Measurements from ENCODE around the gene GPR89B. TPM values are rescaled to one million over a fixed set of nuclear protein-coding genes. Genes with fewer than 3 reads are reported as not detected.
"Not testable (repeated sequence)": the region's sequence is repeated elsewhere in the genome, so short reads cannot be mapped to it uniquely, and the experiment has no call there.

The GPR89B gene
- total and polyA plus RNA-seq, 12 donors, result 2.2 to 29.8 (median 12.9) TPM

GRCh38 chr1:147924813-147925212 is 3.4 kb upstream of the GPR89B start:
- intact Hi-C loops (cut with DNase I), result no loop called here

GRCh38 chr1:147927215-147927614 is 1.0 kb upstream of the GPR89B start:
- H3K36me3 ChIP-seq (replicated peaks in 1 of 2); H3K4me1 ChIP-seq (replicated peaks in 1 of 2); H3K9me3 ChIP-seq (replicated peaks in 1 of 3); intact Hi-C loops (cut with DNase I); DNase-seq; H3K4me3 ChIP-seq; H3K27me3 ChIP-seq; H3K27ac ChIP-seq: not testable (repeated sequence)
- WGBS, 4 donors, result 72 to 83% (median 81%) methylated on average over 3 to 4 of the region's 6 CpGs; no CpG with 5 or more reads in 1 of the 4 donors

More at GRCh38 chr1:147924813-147925212, 3.4 kb upstream of the GPR89B start:
- DNase-seq, result no peak
- Histone ChIP-seq H3K4me1 (replicated peaks in 1 of 2) (peaks cover 0 to 5% of the 10 kb centered on the region in 2 donors), H3K27ac (no peak overlapping the region), H3K27me3 (no peaks in the 10 kb centered on the region), H3K4me3 (no peak overlapping the region), H3K9me3 (replicated peaks in 1 of 3) (no peaks in the 10 kb centered on the region), H3K36me3 (replicated peaks in 1 of 2) (no peaks in the 10 kb centered on the region)
- TF ChIP-seq POLR2A (IDR thresholded peaks at IDR 0.05), result no peak
- TF ChIP-seq, protein P1, sequence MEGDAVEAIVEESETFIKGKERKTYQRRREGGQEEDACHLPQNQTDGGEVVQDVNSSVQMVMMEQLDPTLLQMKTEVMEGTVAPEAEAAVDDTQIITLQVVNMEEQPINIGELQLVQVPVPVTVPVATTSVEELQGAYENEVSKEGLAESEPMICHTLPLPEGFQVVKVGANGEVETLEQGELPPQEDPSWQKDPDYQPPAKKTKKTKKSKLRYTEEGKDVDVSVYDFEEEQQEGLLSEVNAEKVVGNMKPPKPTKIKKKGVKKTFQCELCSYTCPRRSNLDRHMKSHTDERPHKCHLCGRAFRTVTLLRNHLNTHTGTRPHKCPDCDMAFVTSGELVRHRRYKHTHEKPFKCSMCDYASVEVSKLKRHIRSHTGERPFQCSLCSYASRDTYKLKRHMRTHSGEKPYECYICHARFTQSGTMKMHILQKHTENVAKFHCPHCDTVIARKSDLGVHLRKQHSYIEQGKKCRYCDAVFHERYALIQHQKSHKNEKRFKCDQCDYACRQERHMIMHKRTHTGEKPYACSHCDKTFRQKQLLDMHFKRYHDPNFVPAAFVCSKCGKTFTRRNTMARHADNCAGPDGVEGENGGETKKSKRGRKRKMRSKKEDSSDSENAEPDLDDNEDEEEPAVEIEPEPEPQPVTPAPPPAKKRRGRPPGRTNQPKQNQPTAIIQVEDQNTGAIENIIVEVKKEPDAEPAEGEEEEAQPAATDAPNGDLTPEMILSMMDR (IDR thresholded peaks at IDR 0.05), result no peak
- WGBS, 4 donors, result 62 to 94% (median 80%) methylated on average over 1 of the region's 1 CpG

- H3K27me3 ChIP-seq; H3K4me3 ChIP-seq; H3K27ac ChIP-seq; intact Hi-C loops (cut with DNase I); H3K36me3 ChIP-seq (replicated peaks in 1 of 2); DNase-seq; H3K4me1 ChIP-seq (replicated peaks in 1 of 2); H3K9me3 ChIP-seq (replicated peaks in 1 of 3): not testable (repeated sequence)
- 95 to 100% (median 97%) methylated on average over 2 to 5 of the region's 10 CpGs; no CpG with 5 or more reads in 1 of the 4 donors for WGBS, 4 donors
Measured at GRCh38 chr1:147927689-147928088, 531 bp upstream of the GPR89B start.

- H3K4me3 ChIP-seq; intact Hi-C loops (cut with DNase I); H3K27me3 ChIP-seq; H3K9me3 ChIP-seq (replicated peaks in 1 of 3); H3K27ac ChIP-seq; H3K36me3 ChIP-seq (replicated peaks in 1 of 2); H3K4me1 ChIP-seq (replicated peaks in 1 of 2); DNase-seq: not testable (repeated sequence)
- 87 to 100% (median 93%) methylated on average over 2 of the region's 2 CpGs for WGBS, 4 donors
Measured at GRCh38 chr1:147931137-147931536, 2.9 kb downstream of the GPR89B start.

- 88 to 94% (median 91%) methylated on average over 3 of the region's 3 CpGs for WGBS, 4 donors
- DNase-seq; intact Hi-C loops (cut with DNase I): not testable (repeated sequence)
Measured at GRCh38 chr1:147935296-147935695, 7.1 kb downstream of the GPR89B start.

GRCh38 chr1:147940456-147940855 is 12.2 kb downstream of the GPR89B start:
- H3K4me1 ChIP-seq (replicated peaks in 1 of 2); H3K4me3 ChIP-seq; DNase-seq; H3K27me3 ChIP-seq; H3K27ac ChIP-seq; intact Hi-C loops (cut with DNase I); H3K36me3 ChIP-seq (replicated peaks in 1 of 2); H3K9me3 ChIP-seq (replicated peaks in 1 of 3): not testable (repeated sequence)
- WGBS, 4 donors, result 84 to 93% (median 85%) methylated on average over 2 of the region's 2 CpGs

More at GRCh38 chr1:147935296-147935695, 7.1 kb downstream of the GPR89B start:
- not testable (repeated sequence) for H3K27ac ChIP-seq; H3K4me1 ChIP-seq (replicated peaks in 1 of 2); H3K36me3 ChIP-seq (replicated peaks in 1 of 2); H3K4me3 ChIP-seq; H3K27me3 ChIP-seq; H3K9me3 ChIP-seq (replicated peaks in 1 of 3)

DNA sequence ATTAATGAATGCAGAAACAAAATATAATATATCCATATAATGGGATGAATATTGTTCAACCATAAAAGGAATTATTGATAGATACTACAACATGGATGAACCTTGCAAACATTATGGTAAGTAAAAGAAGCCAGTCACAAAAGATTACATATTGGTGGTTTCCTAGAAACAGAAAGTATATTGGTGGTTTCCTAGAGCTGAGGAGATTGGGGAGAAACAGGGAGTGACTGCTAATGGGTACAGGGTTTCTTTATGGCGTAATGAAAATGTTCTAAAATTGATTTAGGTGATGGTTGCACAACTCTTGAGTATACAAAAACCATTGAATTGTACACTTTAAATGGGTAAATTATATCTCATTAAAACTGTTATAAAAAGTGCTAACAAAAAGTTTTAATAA is 14.3 kb downstream of the GPR89B start:
- DNase-seq; intact Hi-C loops (cut with DNase I): not testable (repeated sequence)
- WGBS, 4 donors, result no CpG with 5 or more reads among the region's 1 CpG

GRCh38 chr1:147949517-147949916 is 21.3 kb downstream of the GPR89B start:
- H3K27ac ChIP-seq; DNase-seq; intact Hi-C loops (cut with DNase I); H3K4me3 ChIP-seq; H3K9me3 ChIP-seq (replicated peaks in 1 of 3); H3K27me3 ChIP-seq; H3K36me3 ChIP-seq (replicated peaks in 1 of 2); H3K4me1 ChIP-seq (replicated peaks in 1 of 2): not testable (repeated sequence)
- 97 to 98% methylated on average over 21 to 32 of the region's 35 CpGs; no CpG with 5 or more reads in 2 of the 4 donors for WGBS, 4 donors

More for the DNA sequence above, 14.3 kb downstream of the GPR89B start:
- H3K4me1 ChIP-seq (replicated peaks in 1 of 2); H3K27ac ChIP-seq; H3K9me3 ChIP-seq (replicated peaks in 1 of 3); H3K27me3 ChIP-seq; H3K4me3 ChIP-seq; H3K36me3 ChIP-seq (replicated peaks in 1 of 2): not testable (repeated sequence)

GRCh38 chr1:147958906-147959305 is 30.7 kb downstream of the GPR89B start:
- DNase-seq; H3K4me3 ChIP-seq; H3K4me1 ChIP-seq (replicated peaks in 1 of 2); H3K27me3 ChIP-seq; H3K9me3 ChIP-seq (replicated peaks in 1 of 3); H3K27ac ChIP-seq; H3K36me3 ChIP-seq (replicated peaks in 1 of 2); intact Hi-C loops (cut with DNase I): not testable (repeated sequence)
- WGBS, 4 donors, result 60 to 68% (median 65%) methylated on average over 1 of the region's 1 CpG

GRCh38 chr1:147959680-147960079 is 31.5 kb downstream of the GPR89B start:
- DNase-seq; H3K4me1 ChIP-seq (replicated peaks in 1 of 2); intact Hi-C loops (cut with DNase I); H3K27ac ChIP-seq; H3K4me3 ChIP-seq; H3K27me3 ChIP-seq; H3K9me3 ChIP-seq (replicated peaks in 1 of 3); H3K36me3 ChIP-seq (replicated peaks in 1 of 2): not testable (repeated sequence)
- 94 to 100% (median 98%) methylated on average over 2 of the region's 2 CpGs for WGBS, 4 donors

- H3K4me1 ChIP-seq (replicated peaks in 1 of 2); H3K4me3 ChIP-seq; H3K27ac ChIP-seq; H3K36me3 ChIP-seq (replicated peaks in 1 of 2); H3K9me3 ChIP-seq (replicated peaks in 1 of 3); intact Hi-C loops (cut with DNase I); DNase-seq; H3K27me3 ChIP-seq: not testable (repeated sequence)
- no CpG with 5 or more reads among the region's 1 CpG for WGBS, 4 donors
Measured at GRCh38 chr1:147964575-147964974, 36.4 kb downstream of the GPR89B start.

Data from adrenal gland (tissue), 12 donors.